Activated T-helper 17 cell treated with anti-CD3 and anti-CD28 coated beads, Interleukin-2, amount 50 U/mL, for 72 hours (primary cell): Measurements from ENCODE around the gene CACNA2D2. TPM values are rescaled to one million over a fixed set of nuclear protein-coding genes. Genes with fewer than 3 reads are reported as not detected.

Experiments
- ATAC-seq: fragments of 150-1000 bp; cut with Tn5 transposase; replicated peaks from 2 replicates; pipeline ENCODE4 v1.10.0; 2021; ENCODE audit warnings: mild to moderate bottlenecking, moderate library complexity
- H3K27ac Mint-ChIP-seq: one replicate; pipeline ENCODE4 v1.8.0; 2022; ENCODE audit warnings: mixed read lengths
- H3K27me3 Mint-ChIP-seq: one replicate; pipeline ENCODE4 v1.8.0; 2022; ENCODE audit warnings: mixed read lengths
- H3K36me3 Mint-ChIP-seq: one replicate; pipeline ENCODE4 v1.8.0; 2022; ENCODE audit warnings: low read depth, mild to moderate bottlenecking, mixed read lengths
- H3K4me1 Mint-ChIP-seq: one replicate; pipeline ENCODE4 v1.8.0; 2022; ENCODE audit warnings: mixed read lengths
- H3K4me3 Mint-ChIP-seq: one replicate; pipeline ENCODE4 v1.8.0; 2022; ENCODE audit warnings: mild to moderate bottlenecking, mixed read lengths
- H3K9me3 Mint-ChIP-seq: one replicate; pipeline ENCODE4 v1.8.0; 2022; ENCODE audit warnings: mixed read lengths
- total RNA-seq, 2 donors: library from RNA; stranded (reverse); gene quantifications; one replicate each; pipeline ENCODE4 v1.2.3, GENCODE V29; 2022

Gene CACNA2D2
- total RNA-seq, 2 donors from 2014 or later = 0.50 to 5.0 TPM

DNA sequence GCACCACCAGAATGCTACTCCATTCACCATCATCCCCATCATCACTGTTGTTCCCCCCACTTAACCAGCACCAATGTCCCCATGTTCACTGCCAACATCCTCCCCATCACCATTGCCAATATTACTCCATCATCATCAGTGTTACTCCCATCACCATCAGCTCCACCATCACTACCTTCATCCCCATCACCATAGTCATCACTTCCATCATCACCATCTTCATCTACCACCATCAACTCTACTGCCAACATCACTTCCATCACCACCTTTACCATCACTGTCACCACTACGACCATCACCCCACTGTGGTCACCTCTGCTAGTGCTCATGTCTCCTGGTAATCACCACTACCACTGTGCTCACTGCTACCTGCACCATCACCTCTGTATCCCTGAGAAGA, 96.9 kb downstream of the CACNA2D2 start:
- Mint-ChIP-seq H3K36me3 (no peaks in the 10 kb centered on the region), H3K27me3 (peaks cover 5% of the 10 kb centered on the region), H3K4me1 (no peaks in the 10 kb centered on the region), H3K9me3 (no peaks in the 10 kb centered on the region), H3K4me3 (no peak overlapping the region), H3K27ac (no peak overlapping the region)
- no peak for ATAC-seq

DNA sequence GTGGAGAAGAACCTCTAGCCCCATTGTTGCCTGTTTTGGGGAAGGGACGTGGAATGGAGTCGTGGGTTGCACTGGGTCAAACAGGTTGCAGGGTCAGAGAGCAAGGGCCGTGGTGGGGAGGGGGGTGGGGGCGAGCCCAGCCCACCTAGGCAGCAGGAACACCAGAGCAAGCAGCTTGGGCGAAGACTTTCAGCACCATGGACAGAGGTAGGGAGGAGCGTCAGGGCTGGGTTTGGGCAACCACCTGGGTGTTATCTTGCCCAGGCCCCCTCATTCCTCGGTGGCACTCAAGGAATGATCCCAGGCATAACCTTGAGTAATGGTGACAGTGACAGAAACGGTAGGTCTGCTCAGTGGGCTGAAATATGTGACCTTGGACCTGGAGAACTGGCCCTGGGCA, 98.2 kb downstream of the CACNA2D2 start:
- Mint-ChIP-seq H3K4me1 (no peaks in the 10 kb centered on the region), H3K36me3 (no peaks in the 10 kb centered on the region), H3K27ac (no peak overlapping the region), H3K4me3 (no peak overlapping the region), H3K9me3 (no peaks in the 10 kb centered on the region), H3K27me3 (peaks cover 5% of the 10 kb centered on the region)
- no peak for ATAC-seq

DNA sequence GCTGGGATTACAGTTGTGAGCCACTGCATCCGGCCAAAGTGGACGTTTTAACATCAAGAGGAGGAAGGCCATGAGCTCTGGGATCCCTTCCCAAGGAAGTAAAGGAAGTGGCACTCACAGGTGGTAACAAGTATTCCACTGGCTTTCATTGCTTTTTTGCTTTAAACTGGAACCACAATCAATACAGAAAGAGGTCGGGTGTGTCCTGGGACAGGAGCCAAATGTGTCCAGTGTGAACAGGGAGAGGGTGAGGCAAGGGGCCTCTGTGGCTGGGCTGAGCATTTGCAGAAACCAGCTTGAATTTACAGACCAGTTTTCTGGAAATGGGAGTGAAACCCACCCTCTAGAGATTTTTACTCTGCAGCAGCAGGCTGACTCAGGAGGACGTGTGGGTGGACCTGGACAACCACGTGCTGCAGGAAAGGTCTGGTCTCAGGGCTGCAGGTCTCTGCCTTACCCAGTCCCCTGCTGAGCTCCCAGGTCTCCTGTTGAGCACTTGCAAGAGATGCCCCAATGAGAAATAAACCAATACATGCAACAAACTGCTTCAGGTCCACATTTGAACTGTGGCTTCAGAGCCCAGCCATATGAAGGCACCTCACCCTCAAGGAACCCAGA, 101.3 kb downstream of the CACNA2D2 start:
- no peaks in the 10 kb centered on the region for H3K9me3 Mint-ChIP-seq
- H3K27ac Mint-ChIP-seq = no peak overlapping the region
- H3K27me3 Mint-ChIP-seq = peaks cover 5% of the 10 kb centered on the region
- no peaks in the 10 kb centered on the region for H3K4me1 Mint-ChIP-seq
- ATAC-seq = no peak
- no peaks in the 10 kb centered on the region for H3K36me3 Mint-ChIP-seq
- H3K4me3 Mint-ChIP-seq = no peak overlapping the region

DNA sequence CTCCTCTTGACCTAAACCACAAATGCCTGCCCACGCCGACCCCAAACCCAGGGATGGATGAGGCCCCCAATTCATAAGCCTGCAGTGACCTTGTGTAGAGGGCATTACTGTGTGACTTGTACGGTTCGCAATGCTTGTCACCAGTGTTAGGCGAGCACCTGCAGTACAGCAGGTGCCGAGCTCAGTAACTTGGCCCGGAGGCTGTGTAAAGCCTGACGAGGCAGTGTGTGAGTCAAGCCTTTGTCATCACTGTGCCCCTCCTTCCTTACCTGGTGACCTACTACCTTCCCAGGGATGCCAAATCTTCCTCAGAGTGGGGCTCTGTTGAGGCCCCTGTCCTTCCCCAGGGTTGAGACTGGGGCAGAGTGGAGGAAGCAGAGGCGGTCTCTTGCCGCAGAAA, 106.9 kb downstream of the CACNA2D2 start:
- Mint-ChIP-seq H3K4me3 (no peak overlapping the region), H3K27me3 (no peaks in the 10 kb centered on the region), H3K4me1 (peaks cover 11% of the 10 kb centered on the region), H3K36me3 (no peaks in the 10 kb centered on the region), H3K9me3 (no peaks in the 10 kb centered on the region), H3K27ac (peak overlapping the region; percentile 52)
- ATAC-seq = peak; percentile 52

DNA sequence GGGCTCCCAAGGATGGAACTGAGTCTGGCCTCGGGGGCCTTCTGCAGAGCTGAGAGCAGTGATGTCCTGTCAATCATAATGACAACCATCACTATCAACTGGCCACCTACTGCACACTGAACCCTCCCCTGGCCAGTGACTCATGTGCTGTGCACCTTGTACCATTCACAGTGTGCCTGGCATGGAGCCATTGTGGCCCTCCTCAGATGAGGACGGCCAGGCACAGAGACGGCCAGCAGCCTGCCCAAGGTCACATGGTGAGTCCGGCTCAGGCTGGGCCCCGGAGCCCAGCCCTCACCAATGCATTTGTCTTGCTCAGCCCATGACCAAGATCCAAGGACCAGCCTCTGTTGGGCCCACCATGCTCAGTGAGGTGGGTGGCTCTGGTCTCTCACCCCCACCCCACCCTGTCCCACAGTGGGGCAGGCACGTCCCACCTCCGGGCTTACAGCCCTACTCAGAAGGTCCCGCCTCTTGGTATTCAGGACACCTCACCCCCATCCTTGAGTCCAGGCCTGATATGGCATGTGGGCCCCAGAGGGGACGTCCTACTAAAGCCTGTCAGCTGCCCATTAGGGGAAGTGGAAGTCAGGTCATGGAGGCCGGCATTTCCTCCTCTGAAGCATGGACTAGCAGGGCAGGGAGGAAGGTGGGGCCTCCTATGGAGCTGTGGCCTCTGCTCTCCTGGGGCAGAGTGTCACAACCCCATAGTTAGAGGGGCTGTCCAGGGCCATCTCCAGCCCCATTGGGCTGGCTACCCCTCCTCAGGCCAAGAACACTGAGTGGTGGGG, 108.2 kb downstream of the CACNA2D2 start:
- H3K9me3 Mint-ChIP-seq = no peaks in the 10 kb centered on the region
- no peak for ATAC-seq
- H3K4me1 Mint-ChIP-seq = peaks cover 11% of the 10 kb centered on the region
- no peak overlapping the region for H3K4me3 Mint-ChIP-seq
- no peaks in the 10 kb centered on the region for H3K36me3 Mint-ChIP-seq
- no peaks in the 10 kb centered on the region for H3K27me3 Mint-ChIP-seq
- H3K27ac Mint-ChIP-seq = no peak overlapping the region

DNA sequence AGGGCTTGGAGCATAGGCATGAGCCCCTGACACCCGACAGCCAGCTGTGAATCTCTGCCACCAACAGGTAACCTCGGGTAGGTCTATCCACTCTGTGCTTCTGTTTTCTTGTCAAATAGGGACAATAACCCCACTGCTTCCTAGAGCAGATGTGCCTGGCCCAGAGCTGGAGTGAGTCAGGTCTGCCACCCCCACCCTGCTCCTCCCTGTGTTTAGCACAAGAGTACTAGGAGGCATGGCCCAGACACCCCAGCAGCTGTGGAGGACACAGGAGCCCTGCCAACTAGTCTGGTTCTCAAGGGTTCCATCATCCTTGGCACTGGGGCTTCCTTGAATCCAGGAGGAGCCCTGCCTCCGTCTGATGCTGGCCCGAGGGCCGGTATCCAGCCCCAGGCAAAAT, 110.4 kb downstream of the CACNA2D2 start:
- H3K36me3 Mint-ChIP-seq = no peaks in the 10 kb centered on the region
- no peak for ATAC-seq
- peak overlapping the region; percentile 12 for H3K27ac Mint-ChIP-seq
- H3K4me3 Mint-ChIP-seq = no peak overlapping the region
- H3K27me3 Mint-ChIP-seq = no peaks in the 10 kb centered on the region
- no peaks in the 10 kb centered on the region for H3K9me3 Mint-ChIP-seq
- peaks cover 11% of the 10 kb centered on the region for H3K4me1 Mint-ChIP-seq

DNA sequence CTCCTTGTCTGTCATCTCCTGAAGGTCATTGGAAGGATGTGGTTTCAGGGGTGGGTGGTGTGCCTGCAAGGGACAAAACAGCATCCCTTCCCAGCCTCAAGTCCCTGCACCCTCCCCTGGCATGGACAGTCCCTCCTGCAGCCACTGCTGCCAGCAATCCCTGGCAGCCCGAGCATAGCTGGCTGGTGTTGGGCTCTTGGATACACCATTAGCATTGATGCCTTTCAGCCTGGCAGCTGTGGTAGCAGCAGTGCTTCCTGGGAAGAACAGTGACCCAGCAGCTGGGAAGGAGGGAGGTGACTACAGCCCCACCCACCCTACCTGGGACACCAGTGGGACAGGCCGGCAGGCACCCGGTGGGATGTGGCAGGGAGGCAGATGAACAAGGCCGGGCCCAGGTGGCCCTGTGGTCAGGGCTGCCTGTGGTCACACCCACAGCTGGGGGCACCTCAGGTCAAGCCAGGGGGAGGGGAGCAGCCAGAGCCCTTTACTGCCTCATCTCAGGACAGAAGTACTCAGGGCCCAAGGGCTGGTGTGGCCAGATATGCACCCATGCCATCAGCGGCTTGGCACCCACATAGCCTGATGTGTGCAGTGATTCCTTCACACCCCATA, 111.2 kb downstream of the CACNA2D2 start:
- Mint-ChIP-seq H3K27me3 (no peaks in the 10 kb centered on the region), H3K9me3 (no peaks in the 10 kb centered on the region), H3K4me3 (no peak overlapping the region), H3K4me1 (peaks cover 11% of the 10 kb centered on the region), H3K27ac (peak overlapping the region; percentile 56), H3K36me3 (no peaks in the 10 kb centered on the region)
- ATAC-seq = no peak

DNA sequence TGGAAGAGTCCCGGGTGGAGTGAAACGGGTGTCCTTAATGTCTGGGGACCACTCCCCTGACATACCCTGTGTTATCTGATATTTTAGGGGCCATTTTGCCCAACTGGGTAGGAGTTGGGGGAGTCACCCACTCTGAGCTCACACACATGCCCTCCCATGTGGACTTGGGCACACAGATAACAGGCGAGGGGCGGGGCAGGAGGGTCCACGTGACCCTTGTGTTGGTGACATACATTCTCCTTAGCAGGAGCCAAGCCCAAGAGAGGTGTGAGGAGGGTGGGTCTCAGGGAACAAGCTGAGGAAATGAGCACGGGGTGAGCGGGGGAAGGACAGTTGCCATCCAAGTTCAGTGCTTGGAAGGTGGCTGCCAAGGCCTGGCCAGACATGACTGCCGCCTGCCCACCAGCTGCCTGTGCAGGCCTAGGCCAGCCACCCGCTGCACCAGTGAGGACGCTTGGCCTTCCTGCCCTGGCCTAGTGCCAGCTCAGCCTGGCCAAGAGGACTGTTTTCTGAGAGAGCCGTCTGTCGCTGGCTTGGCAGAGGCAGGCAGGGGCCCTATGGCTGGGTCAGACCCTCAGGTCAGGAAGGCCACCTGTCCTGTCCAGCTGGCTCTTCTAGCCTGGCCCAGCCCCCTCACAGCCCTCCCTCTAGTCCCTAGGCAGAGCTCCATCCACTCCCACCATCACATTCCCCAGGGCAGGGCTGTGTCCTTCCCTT, 112.8 kb downstream of the CACNA2D2 start:
- Mint-ChIP-seq H3K9me3 (no peaks in the 10 kb centered on the region), H3K4me1 (peaks cover 5% of the 10 kb centered on the region), H3K4me3 (no peak overlapping the region), H3K27ac (no peak overlapping the region), H3K27me3 (no peaks in the 10 kb centered on the region), H3K36me3 (no peaks in the 10 kb centered on the region)
- no peak for ATAC-seq

DNA sequence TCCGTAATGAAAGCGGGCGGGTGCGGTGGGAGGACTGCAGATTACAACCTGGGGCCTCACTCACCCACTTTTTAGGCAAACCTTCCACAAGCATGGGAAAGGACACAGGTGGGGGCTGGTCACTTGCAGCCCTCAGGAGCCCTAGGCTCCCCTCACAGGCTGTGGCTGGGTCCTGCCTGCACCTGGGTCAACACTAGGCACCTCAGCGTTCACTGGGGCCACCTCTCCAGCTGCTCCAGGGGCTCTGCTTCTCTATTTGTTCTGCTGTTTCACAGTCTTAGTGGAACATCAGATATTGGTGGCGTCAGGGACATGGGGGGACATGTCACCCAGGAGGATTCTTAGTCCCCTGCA, 114.0 kb downstream of the CACNA2D2 start:
- Mint-ChIP-seq H3K4me1 (peaks cover 5% of the 10 kb centered on the region), H3K4me3 (no peak overlapping the region), H3K9me3 (no peaks in the 10 kb centered on the region), H3K27ac (no peak overlapping the region), H3K36me3 (no peaks in the 10 kb centered on the region), H3K27me3 (no peaks in the 10 kb centered on the region)
- no peak for ATAC-seq

DNA sequence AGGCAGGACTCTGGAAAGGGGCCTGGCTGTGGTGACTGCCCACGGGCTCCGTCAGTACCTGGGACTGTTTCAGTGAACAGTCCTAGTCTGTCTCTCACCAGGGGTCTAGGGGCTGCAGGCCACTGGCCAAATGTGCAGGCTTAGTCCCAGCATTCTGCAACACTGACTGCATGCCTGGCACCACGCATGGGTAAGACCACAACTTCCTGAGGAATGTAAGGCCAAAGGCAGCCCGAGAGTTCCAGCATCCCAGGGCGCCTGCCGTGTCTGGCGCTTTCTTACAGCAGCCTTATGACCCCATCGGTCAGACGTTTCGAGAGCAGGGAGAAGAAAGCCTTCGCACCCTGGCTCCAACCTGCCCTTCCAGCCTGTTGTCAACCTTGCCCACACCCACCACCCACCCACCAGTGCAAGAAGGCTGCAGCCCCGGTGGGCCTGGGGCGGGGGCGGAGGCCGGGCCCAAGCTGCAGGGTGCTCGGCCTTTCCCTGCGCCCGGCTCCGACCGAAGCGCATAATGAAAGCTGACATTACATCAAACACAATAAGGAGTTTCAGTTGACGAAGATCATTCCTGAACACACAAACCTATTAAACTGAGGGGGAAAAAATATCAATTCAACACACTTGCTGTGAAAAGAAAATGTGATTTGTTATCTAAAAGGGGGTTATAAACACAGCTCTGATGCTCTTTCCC, 114.6 kb downstream of the CACNA2D2 start:
- H3K4me1 Mint-ChIP-seq = peaks cover 5% of the 10 kb centered on the region
- no peaks in the 10 kb centered on the region for H3K9me3 Mint-ChIP-seq
- no peaks in the 10 kb centered on the region for H3K27me3 Mint-ChIP-seq
- H3K4me3 Mint-ChIP-seq = no peak overlapping the region
- no peak for ATAC-seq
- no peak overlapping the region for H3K27ac Mint-ChIP-seq
- H3K36me3 Mint-ChIP-seq = no peaks in the 10 kb centered on the region

DNA sequence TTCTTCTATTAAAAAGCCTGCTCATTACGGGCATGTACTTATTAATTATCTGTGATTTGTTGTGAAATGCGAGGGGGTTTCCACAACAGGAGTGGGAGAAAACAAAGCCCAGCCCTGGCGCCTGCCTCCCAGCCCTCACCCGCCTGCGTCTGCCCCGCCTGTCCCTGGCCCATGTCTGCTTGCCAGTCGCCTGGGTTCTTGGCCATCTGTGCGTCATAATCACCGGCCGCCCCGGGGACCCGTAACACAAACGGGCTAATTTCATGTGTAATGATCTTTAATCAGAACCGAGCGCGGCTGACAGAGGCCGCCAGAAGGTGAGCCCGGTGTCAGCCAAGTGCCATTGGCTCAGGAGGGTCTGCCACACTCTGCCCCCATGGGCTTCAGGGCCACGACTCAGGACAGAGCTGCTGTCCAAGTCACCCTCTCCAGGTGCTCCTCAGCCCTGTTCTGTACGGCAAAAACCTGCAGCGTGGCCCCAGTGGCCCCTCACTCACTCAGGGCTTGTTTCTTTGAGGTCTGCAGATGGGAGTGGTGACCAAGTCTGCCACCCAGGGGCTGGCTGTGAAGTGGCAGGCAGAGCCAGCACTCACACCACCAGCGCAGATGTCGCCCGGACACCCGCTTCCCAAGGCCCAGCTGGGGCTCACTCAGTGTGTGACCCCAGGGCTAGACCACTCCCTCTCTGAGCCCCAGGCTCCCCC, 115.3 kb downstream of the CACNA2D2 start:
- no peak overlapping the region for H3K4me3 Mint-ChIP-seq
- no peaks in the 10 kb centered on the region for H3K36me3 Mint-ChIP-seq
- no peaks in the 10 kb centered on the region for H3K9me3 Mint-ChIP-seq
- ATAC-seq = no peak
- no peak overlapping the region for H3K27ac Mint-ChIP-seq
- H3K4me1 Mint-ChIP-seq = peaks cover 5% of the 10 kb centered on the region
- H3K27me3 Mint-ChIP-seq = no peaks in the 10 kb centered on the region

DNA sequence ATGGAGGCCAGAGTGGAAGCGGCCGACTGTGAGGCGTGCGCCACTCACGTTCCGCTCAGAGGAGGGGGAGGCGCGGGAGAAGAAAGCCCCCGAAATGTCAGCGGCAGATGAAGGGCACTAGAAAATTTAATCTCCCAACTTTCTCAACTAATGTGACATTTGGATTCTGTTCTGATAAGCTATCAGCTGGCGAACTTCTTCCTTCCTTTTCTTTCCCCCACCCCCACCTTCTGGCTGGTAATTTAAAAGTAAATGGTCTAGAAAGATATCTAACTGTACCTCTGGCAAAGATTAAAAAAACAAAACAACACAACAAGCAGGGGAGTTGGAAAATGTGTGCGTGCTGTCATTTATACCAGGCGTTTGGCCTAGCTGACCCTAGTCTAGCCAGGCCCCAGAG, 117.7 kb downstream of the CACNA2D2 start:
- ATAC-seq = no peak
- no peaks in the 10 kb centered on the region for H3K36me3 Mint-ChIP-seq
- no peak overlapping the region for H3K27ac Mint-ChIP-seq
- no peaks in the 10 kb centered on the region for H3K9me3 Mint-ChIP-seq
- no peaks in the 10 kb centered on the region for H3K4me1 Mint-ChIP-seq
- H3K27me3 Mint-ChIP-seq = no peaks in the 10 kb centered on the region
- H3K4me3 Mint-ChIP-seq = no peak overlapping the region

DNA sequence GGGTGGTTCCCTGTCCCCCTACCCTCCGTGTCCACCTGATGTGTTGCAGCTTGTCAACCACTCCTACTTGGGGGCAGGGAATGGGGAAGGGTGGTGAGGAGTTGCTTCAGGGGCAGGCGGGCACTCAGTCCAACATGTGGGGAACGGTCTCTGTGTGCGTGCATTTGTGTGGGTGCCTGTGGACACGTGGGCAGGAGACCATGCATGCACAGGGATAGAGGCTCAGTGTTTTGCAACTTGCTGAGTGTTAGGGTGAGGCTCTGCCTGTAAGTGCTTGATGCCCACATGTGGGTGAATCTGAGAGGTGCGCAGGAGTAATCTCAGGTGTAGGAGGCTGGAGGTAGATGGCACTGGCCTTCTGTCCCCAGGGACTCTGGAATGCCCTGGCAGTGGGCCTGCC, 119.7 kb downstream of the CACNA2D2 start:
- Mint-ChIP-seq H3K9me3 (no peaks in the 10 kb centered on the region), H3K4me3 (no peak overlapping the region), H3K36me3 (no peaks in the 10 kb centered on the region), H3K27ac (no peak overlapping the region), H3K27me3 (no peaks in the 10 kb centered on the region), H3K4me1 (no peaks in the 10 kb centered on the region)
- no peak for ATAC-seq

DNA sequence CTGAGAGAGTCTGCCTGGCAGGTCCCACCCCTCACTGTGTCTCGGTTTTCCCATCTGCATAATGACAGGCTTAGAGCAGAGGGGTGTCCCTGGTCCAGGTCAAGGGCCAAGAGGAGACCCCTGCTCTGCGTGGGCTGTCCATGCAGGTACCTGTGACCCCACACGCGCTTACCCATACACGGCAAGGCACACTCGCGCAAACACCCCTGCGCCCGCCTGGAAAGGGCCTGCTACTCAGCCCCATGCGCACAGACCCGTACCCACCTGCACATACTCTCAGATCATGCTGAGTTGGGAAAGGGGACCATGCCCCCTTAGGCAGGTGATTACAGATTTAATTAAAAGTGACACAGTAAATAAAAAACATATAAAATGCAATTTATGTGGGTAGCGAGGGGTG, 120.7 kb downstream of the CACNA2D2 start:
- no peak for ATAC-seq
- H3K36me3 Mint-ChIP-seq = no peaks in the 10 kb centered on the region
- H3K27ac Mint-ChIP-seq = no peak overlapping the region
- no peaks in the 10 kb centered on the region for H3K27me3 Mint-ChIP-seq
- no peaks in the 10 kb centered on the region for H3K4me1 Mint-ChIP-seq
- H3K4me3 Mint-ChIP-seq = no peak overlapping the region
- no peaks in the 10 kb centered on the region for H3K9me3 Mint-ChIP-seq
